ENCODE results near the gene CTNNA3.

DNA sequence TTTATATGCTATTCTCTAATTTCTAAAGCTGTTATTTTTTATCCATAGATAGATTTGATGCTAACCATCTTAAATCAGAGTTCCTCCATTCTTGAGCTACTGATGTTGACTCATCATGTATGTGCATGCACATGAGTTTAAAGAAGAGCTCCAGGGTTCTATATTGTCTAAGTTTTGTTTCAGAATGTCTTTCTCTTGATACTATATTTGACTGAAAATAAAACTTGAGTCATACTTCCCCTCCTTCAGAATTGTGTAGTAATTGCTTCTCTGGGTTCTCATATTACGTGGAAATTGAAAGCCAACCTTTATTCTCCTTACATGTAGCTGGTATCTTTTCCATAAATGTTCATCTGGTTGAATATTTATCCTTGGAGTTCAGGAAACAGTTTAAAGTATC lies 680.8 kb downstream of the CTNNA3 start:
- TF ChIP-seq CTCF (tag by site-specific recombination; IDR thresholded peaks at IDR 0.05) (no peak), ZNF660 (tag by site-specific recombination; IDR thresholded peaks at IDR 0.05) (no peak), ZNF747 (tag by site-specific recombination; IDR thresholded peaks at IDR 0.05) (no peak), ZNF501 (tag by site-specific recombination; IDR thresholded peaks at IDR 0.05) (no peak), ZNF211 (tag by site-specific recombination; IDR thresholded peaks at IDR 0.05; ENCODE audit: low read depth) (no peak)
